GM23338 (cell line): ENCODE results near the gene CGNL1. TPM values are rescaled to one million over a fixed set of nuclear protein-coding genes. Genes with fewer than 3 reads are reported as not detected.

Source experiments
- ATAC-seq: fragments of 200-7000 bp; cut with Tn5 transposase; 3 replicates; pipeline ENCODE4 v1.9.1; 2020
- DNase-seq: peaks from one replicate; pipeline ENCODE4 v3.0.0-alpha.2; 2015; ENCODE audit warnings: low spot score
- H2AFZ ChIP-seq: fragments of 200-600 bp; sonication (generic); 2 replicates; pipeline ENCODE4 v1.8.0; 2016; ENCODE audit warnings: antibody characterized with exemption, mild to moderate bottlenecking, moderate library complexity
- H3F3A ChIP-seq: fragments of 200-600 bp; sonication (generic); replicated peaks from 2 replicates; pipeline ENCODE4 v1.8.0; 2017; ENCODE audit warnings: antibody characterized with exemption, mixed run types, low read depth
- H3K27ac ChIP-seq: fragments of 200-600 bp; sonication (generic); 2 replicates; pipeline ENCODE4 v1.6.1; 2016; ENCODE audit warnings: low read depth
- H3K27me3 ChIP-seq: fragments of 200-600 bp; sonication (generic); 2 replicates; pipeline ENCODE4 v1.8.0; 2016; ENCODE audit warnings: mild to moderate bottlenecking, mixed run types, moderate library complexity; ENCODE audit not compliant: insufficient read depth
- H3K36me3 ChIP-seq: fragments of 200-600 bp; sonication (generic); 2 replicates; pipeline ENCODE4 v1.8.0; 2016; ENCODE audit warnings: mild to moderate bottlenecking; ENCODE audit not compliant: insufficient read depth
- H3K4me1 ChIP-seq: fragments of 200-600 bp; sonication (generic); 2 replicates; pipeline ENCODE4 v1.8.0; 2016; ENCODE audit warnings: mild to moderate bottlenecking, moderate library complexity; ENCODE audit not compliant: insufficient read depth
- H3K4me2 ChIP-seq: fragments of 200-600 bp; sonication (generic); 2 replicates; pipeline ENCODE4 v1.7.1; 2017; ENCODE audit warnings: mixed run types
- H3K4me3 ChIP-seq: fragments of 200-600 bp; sonication (generic); 2 replicates; pipeline ENCODE4 v1.6.1; 2016; ENCODE audit warnings: mixed run types
- H3K79me2 ChIP-seq: fragments of 200-600 bp; sonication (generic); replicated peaks from 2 replicates; pipeline ENCODE4 v1.8.0; 2017; ENCODE audit warnings: mild to moderate bottlenecking; ENCODE audit not compliant: insufficient read depth
- H3K9me2 ChIP-seq: fragments of 200-600 bp; sonication (generic); 2 replicates; pipeline ENCODE4 v1.8.0; 2017; ENCODE audit not compliant: insufficient read depth
- H4K20me1 ChIP-seq: fragments of 200-600 bp; sonication (generic); replicated peaks from 2 replicates; pipeline ENCODE4 v1.8.0; 2017; ENCODE audit warnings: mild to moderate bottlenecking; ENCODE audit not compliant: insufficient read depth
- H3K27ac Mint-ChIP-seq: 2 replicates; pipeline ENCODE4 v1.8.0; 2020; ENCODE audit warnings: inconsistent platforms, mild to moderate bottlenecking, moderate library complexity, mixed read lengths
- H3K27me3 Mint-ChIP-seq: 3 replicates; pipeline ENCODE4 v1.8.0; 2022; ENCODE audit warnings: low read depth, mild to moderate bottlenecking, moderate library complexity, mixed read lengths, inconsistent platforms; ENCODE audit not compliant: insufficient read depth, poor library complexity
- H3K36me3 Mint-ChIP-seq: 3 replicates; pipeline ENCODE4 v1.8.0; 2021; ENCODE audit warnings: low read depth, mild to moderate bottlenecking, inconsistent platforms, moderate library complexity, mixed read lengths
- H3K4me1 Mint-ChIP-seq: 3 replicates; pipeline ENCODE4 v1.8.0; 2020; ENCODE audit warnings: mild to moderate bottlenecking, inconsistent platforms, mixed read lengths
- H3K4me3 Mint-ChIP-seq: 3 replicates; pipeline ENCODE4 v1.8.0; 2021; ENCODE audit warnings: moderate library complexity, mild to moderate bottlenecking, inconsistent platforms, mixed read lengths
- H3K9me3 Mint-ChIP-seq: 3 replicates; pipeline ENCODE4 v1.8.0; 2020; ENCODE audit warnings: moderate library complexity, mild to moderate bottlenecking, inconsistent platforms, mixed read lengths
- ZNF462 ChIP-seq: fragments of 250-450 bp; sonication (Bioruptor Pico); IDR thresholded peaks from 2 replicates; pipeline ENCODE4 v1.5.0; 2020; ENCODE audit warnings: mild to moderate bottlenecking, moderate library complexity
- polyA plus RNA-seq: library from polyadenylated mRNA; unstranded; fragments of >200 nt; fragmentation: Nextera tagmentation; extraction: Ambion mirVana; gene quantifications from 2 replicates; pipeline ENCODE4 v1.2.1, GENCODE V29; 2016
- total RNA-seq: library from RNA; depleted of rRNA; stranded (reverse); fragments of >200 nt; shearing (Covaris generic); gene quantifications from 2 replicates; pipeline ENCODE4 v1.2.3, GENCODE V29; 2014
- TF ChIP-seq, protein P1 (sequence below), 2 experiments: fragments of 200-600 bp in 1 of 2; sonication (generic) in 1 of 2; conservative IDR thresholded peaks; 2 replicates each; pipeline versions ENCODE4 v1.5.1 to v1.6.1; 2016 to 2017; ENCODE audit warnings: antibody characterized with exemption in 2 of 2, low read depth in 2 of 2, mild to moderate bottlenecking in 2 of 2, moderate library complexity in 1 of 2
- TF ChIP-seq, protein P2 (sequence below): IDR thresholded peaks from one replicate; pipeline ENCODE4 v1.6.1; 2018; ENCODE audit warnings: antibody characterized with exemption; ENCODE audit not compliant: unreplicated experiment

CGNL1 gene
- total and polyA plus RNA-seq, 2 experiments from 2014 or later: 20.0 to 57.8 TPM

DNA sequence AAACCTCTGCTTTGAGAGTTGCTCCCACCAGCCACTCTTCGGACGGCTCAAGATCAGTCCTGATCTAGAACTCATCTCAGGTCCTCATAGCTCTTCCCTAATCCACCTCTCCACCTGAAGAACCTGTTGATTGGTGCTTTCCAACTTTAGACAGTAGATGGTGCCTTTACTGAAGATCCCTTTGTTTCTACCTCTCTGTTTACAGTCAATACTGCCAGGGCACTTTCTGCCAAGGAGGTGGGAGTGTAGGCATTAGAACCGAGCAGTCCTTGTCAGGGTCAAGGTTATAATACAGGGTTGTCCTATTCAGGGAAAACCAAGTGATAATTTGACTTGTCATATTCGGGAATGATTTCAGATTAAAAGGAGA lies 1.2 kb downstream of the CGNL1 start:
- peak; percentile 7 for ATAC-seq

More for the DNA sequence above, 1.2 kb downstream of the CGNL1 start:
- Mint-ChIP-seq H3K27me3 (peaks cover 29% of the 10 kb centered on the region), H3K4me1 (peaks cover 56% of the 10 kb centered on the region), H3K36me3 (no peaks in the 10 kb centered on the region; the same call in 2 of the 3 replicates), H3K4me3 (peak overlapping the region; percentile 84), H3K9me3 (no peaks in the 10 kb centered on the region), H3K27ac (no peak overlapping the region)
- DNase-seq: no peak
- Histone ChIP-seq H3F3A (peaks cover 10% of the 10 kb centered on the region; the same call in 1 of the 2 replicates), H2AFZ (peak overlapping the region; percentile 93), H4K20me1 (no peaks in the 10 kb centered on the region), H3K4me2 (peak overlapping the region; percentile 96), H3K27me3 (peaks cover 25% of the 10 kb centered on the region), H3K79me2 (peaks cover 30% of the 10 kb centered on the region), H3K27ac (no peak overlapping the region), H3K36me3 (no peaks in the 10 kb centered on the region), H3K4me3 (peak overlapping the region; percentile 63), H3K9me2 (no peaks in the 10 kb centered on the region), H3K4me1 (peaks cover 44% of the 10 kb centered on the region)
- TF ChIP-seq, protein P1, sequence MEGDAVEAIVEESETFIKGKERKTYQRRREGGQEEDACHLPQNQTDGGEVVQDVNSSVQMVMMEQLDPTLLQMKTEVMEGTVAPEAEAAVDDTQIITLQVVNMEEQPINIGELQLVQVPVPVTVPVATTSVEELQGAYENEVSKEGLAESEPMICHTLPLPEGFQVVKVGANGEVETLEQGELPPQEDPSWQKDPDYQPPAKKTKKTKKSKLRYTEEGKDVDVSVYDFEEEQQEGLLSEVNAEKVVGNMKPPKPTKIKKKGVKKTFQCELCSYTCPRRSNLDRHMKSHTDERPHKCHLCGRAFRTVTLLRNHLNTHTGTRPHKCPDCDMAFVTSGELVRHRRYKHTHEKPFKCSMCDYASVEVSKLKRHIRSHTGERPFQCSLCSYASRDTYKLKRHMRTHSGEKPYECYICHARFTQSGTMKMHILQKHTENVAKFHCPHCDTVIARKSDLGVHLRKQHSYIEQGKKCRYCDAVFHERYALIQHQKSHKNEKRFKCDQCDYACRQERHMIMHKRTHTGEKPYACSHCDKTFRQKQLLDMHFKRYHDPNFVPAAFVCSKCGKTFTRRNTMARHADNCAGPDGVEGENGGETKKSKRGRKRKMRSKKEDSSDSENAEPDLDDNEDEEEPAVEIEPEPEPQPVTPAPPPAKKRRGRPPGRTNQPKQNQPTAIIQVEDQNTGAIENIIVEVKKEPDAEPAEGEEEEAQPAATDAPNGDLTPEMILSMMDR (conservative IDR thresholded peaks at IDR 0.05; ENCODE audit: low read depth in 2 of 2): peak in 1 of 2 experiments; percentile 50; a peak in 2 of 4 replicates
- TF ChIP-seq, protein P2, sequence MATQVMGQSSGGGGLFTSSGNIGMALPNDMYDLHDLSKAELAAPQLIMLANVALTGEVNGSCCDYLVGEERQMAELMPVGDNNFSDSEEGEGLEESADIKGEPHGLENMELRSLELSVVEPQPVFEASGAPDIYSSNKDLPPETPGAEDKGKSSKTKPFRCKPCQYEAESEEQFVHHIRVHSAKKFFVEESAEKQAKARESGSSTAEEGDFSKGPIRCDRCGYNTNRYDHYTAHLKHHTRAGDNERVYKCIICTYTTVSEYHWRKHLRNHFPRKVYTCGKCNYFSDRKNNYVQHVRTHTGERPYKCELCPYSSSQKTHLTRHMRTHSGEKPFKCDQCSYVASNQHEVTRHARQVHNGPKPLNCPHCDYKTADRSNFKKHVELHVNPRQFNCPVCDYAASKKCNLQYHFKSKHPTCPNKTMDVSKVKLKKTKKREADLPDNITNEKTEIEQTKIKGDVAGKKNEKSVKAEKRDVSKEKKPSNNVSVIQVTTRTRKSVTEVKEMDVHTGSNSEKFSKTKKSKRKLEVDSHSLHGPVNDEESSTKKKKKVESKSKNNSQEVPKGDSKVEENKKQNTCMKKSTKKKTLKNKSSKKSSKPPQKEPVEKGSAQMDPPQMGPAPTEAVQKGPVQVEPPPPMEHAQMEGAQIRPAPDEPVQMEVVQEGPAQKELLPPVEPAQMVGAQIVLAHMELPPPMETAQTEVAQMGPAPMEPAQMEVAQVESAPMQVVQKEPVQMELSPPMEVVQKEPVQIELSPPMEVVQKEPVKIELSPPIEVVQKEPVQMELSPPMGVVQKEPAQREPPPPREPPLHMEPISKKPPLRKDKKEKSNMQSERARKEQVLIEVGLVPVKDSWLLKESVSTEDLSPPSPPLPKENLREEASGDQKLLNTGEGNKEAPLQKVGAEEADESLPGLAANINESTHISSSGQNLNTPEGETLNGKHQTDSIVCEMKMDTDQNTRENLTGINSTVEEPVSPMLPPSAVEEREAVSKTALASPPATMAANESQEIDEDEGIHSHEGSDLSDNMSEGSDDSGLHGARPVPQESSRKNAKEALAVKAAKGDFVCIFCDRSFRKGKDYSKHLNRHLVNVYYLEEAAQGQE: no peak
- peak; percentile 54 for TF ChIP-seq ZNF462 (CRISPR knock-in tag)
